LNCaP clone FGC (cell line): ENCODE results near the gene PTPRM.
"Not testable (repeated sequence)": the region's sequence is repeated elsewhere in the genome, so short reads cannot be mapped to it uniquely, and the experiment has no call there.

Source experiments
- DNase-seq: peaks from one replicate; pipeline ENCODE4 v3.0.0-alpha.2; 2011; ENCODE audit warnings: low read depth
- H3K4me3 ChIP-seq: 2 replicates; pipeline ENCODE4 v1.5.1; 2011; ENCODE audit warnings: mild to moderate bottlenecking, low read depth, low read length, control low read depth
- TF ChIP-seq, protein P1 (sequence below): IDR thresholded peaks from 2 replicates; pipeline ENCODE4 v1.5.1; 2012; ENCODE audit warnings: mild to moderate bottlenecking; ENCODE audit not compliant: control insufficient read depth, insufficient read depth; ENCODE audit errors: extremely low read depth

PTPRM gene

DNA sequence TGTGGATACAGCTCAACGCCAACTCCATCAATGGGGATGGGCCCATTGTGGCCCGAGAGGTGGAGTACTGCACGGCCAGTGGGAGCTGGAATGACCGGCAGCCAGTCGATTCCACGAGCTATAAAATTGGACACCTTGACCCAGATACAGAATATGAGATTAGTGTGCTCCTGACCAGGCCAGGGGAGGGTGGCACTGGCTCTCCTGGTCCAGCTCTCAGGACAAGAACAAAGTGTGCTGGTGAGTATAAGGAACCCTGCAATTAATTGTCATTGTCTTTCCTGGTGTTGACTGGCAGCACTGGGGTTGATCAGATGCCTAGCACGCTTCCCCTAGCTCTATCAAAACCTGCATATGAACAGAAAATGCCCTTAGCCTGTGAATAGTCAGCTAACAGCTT, 388.1 kb downstream of the PTPRM start:
- H3K4me3 ChIP-seq, result no peak overlapping the region
- no peak for DNase-seq
- TF ChIP-seq, protein P1, sequence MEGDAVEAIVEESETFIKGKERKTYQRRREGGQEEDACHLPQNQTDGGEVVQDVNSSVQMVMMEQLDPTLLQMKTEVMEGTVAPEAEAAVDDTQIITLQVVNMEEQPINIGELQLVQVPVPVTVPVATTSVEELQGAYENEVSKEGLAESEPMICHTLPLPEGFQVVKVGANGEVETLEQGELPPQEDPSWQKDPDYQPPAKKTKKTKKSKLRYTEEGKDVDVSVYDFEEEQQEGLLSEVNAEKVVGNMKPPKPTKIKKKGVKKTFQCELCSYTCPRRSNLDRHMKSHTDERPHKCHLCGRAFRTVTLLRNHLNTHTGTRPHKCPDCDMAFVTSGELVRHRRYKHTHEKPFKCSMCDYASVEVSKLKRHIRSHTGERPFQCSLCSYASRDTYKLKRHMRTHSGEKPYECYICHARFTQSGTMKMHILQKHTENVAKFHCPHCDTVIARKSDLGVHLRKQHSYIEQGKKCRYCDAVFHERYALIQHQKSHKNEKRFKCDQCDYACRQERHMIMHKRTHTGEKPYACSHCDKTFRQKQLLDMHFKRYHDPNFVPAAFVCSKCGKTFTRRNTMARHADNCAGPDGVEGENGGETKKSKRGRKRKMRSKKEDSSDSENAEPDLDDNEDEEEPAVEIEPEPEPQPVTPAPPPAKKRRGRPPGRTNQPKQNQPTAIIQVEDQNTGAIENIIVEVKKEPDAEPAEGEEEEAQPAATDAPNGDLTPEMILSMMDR, result no peak

DNA sequence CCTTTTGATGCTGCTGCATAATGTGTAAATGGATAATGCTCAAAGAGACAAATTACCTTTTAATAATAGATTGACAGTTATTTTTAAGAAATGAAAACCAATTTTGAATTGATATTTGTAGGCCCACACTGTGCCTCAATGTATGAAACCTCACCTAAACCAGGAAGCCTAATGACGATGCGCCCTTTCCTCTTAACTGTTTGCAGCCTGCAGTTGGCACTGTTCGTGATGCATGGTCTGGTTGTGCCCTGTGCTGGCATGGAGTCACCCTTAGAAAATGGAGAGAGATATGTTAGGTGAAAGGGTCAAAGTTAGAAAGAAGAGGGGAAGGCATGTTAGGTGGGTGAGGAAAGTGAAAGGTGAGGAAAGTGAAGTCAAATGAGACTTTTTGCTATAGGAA, 390.2 kb downstream of the PTPRM start:
- TF ChIP-seq, protein P1, result no peak
- no peak overlapping the region for H3K4me3 ChIP-seq
- no peak for DNase-seq

DNA sequence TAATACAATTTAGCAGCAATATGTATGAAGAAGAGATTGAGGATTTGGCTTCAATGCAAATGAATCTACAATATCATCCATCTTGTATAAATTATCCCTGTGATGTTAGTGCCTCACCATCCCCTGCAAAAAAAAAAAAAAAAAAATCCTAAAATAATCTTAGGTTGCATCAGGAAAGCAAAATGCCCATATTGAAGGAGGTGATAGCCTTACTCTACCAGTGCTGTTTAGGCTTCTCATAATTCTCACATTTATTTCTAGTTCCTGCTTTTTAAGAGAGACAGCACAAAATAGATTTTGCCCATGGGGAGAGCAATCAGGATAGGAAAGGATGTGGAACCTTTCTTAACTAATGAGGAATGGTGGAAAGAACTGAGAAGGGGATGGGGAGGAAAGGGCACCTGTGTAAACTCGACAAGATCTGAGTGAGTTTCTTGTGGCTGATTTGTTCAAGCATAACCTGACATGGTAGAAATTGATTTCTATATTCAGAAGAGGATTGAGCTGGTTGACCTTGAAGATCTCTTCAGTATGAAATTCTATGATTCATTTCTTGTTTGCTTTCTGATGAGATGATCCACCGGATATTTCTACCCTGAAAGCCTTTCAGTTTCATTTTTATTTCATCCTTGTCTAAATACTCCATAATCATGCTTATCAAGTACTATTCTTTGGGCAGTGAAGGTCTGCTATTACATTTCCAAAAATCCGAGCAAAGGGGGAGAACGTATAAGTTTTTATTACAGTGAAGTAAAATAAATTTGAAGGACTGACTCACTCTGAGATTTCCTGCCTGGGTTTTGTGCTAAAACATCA, 391.2 kb downstream of the PTPRM start:
- TF ChIP-seq, protein P1, result no peak
- no peak for DNase-seq
- no peak overlapping the region for H3K4me3 ChIP-seq

DNA sequence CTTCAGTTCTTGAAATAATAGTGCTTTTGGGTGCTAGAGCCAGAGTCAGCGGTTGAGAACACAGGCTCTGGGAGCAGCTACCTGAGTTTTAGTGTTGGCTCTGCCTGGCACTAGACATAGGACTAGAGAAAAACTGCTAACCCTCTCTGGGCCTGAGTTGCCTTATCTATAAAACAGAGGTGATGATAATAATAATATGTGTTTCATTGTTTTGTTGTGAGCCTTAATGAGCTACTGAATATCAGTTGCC, 391.7 kb downstream of the PTPRM start:
- DNase-seq, result no peak
- H3K4me3 ChIP-seq, result no peak overlapping the region
- TF ChIP-seq, protein P1, result no peak

DNA sequence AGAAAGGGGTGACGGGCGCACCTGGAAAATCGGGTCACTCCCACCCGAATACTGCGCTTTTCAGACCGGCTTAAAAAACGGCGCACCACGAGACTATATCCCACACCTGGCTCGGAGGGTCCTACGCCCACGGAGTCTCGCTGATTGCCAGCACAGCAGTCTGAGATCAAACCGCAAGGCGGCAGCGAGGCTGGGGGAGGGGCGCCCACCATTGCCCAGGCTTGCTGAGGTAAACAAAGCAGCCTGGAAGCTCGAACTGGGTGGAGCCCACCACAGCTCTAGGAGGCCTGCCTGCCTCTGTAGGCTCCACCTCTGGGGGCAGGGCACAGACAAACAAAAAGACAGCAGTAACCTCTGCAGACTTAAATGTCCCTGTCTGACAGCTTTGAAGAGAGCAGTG, 399.6 kb downstream of the PTPRM start:
- H3K4me3 ChIP-seq, DNase-seq: not testable (repeated sequence)

DNA sequence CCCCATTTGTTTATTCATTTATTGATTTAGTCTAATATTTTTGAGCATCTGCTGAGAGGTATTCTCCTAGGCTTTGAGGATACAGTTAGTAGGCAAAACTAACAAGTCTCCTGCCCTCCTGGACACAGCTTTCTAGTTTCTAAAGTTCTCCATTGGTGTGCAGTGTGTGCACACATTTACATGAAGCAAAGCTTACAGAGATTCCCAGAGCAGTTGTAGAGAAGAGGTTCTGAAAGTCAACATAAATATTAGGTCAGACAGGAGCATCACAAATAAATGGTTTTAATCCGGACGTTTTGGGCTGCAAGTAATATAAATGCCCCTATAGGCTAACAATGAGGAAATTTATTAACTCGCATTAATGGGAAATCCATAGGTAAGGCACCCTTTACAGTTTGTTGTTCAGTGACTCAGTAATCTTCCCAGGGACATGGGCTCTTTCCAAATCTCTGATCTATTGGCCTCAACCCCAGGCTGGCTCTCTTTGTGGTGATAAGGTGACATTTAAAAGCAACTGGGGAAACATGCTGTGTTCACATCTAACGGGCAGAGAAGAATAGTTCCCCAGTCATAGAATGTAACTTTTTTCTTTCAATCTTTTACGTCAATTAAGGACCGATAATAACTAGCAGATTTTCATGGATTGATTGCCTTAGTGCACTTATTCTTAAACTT, 407.2 kb downstream of the PTPRM start:
- DNase-seq, result peak; percentile 53
- TF ChIP-seq, protein P1, result no peak
- no peak overlapping the region for H3K4me3 ChIP-seq

DNA sequence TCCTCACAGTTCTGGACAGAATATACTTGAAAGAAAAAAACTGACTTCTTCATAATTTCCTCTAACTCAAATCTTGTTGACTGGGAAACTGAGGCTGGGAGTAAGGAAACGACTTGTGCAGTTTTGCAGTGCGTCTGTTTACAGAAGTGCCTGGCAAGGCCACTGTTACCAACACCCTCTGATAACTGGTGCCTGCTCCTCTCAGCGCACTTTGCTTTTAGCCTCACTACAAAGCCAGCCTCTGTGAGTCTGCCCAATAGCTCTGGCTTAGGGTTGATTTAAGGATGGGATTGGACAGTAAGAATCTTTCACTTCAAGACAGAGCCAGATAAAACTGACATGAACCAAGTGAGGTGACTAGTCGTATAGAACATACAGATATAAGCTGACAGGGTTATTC, 410.8 kb downstream of the PTPRM start:
- no peak overlapping the region for H3K4me3 ChIP-seq
- DNase-seq, result no peak
- TF ChIP-seq, protein P1, result no peak
